Activated CD4-positive, alpha-beta T cell treated with anti-CD3 and anti-CD28 coated beads, Interleukin-2, amount 50 U/mL, for 4 hours (primary cell): ENCODE data around the gene NUDCD2.

Source experiments
- DNase-seq, 2 experiments: peaks; one replicate each; pipeline ENCODE4 v3.0.0-alpha.2; 2020

NUDCD2 gene

DNA sequence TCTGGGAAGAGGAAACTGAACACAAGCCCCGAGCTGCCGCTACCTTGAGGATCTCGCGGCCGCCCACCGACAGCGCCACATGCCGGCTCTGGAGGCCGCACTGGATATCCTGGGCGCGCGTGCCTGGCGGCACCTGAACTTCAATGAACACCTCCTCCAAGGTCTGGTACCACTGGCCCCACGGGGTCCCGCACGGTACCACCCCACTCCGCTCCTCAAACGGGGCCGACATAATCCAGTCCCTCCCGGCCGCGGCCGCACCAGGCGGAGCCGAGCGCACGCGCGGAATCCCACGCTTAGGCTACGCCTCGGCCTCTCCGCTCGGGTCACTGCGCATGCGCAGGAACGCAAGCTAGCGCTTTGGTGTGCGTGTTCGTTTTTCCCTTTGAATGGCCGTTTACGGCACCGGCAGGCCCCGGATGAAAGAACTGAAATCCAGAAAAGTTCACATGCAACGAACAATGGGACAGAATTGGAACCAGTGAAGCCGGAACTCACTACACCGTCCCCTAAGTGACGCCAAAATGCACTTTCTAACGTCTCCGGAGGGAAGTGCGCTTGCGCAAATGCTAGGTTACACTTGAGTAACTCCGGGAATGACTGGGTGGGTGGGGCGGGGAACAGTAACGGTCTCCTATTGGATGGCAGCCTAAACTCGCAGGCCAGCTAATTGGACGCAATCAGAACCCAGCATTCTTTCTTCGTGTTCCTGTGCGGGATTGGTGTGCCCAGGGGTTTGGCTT lies at the start of gene NUDCD2:
Gene NUDCD2, minus strand, starts transcription at position 284 of the 743 bp plus-strand sequence. Its CDS starts 52 bp downstream, at position 232.
- peak; percentile 88 to 89 for DNase-seq

DNA sequence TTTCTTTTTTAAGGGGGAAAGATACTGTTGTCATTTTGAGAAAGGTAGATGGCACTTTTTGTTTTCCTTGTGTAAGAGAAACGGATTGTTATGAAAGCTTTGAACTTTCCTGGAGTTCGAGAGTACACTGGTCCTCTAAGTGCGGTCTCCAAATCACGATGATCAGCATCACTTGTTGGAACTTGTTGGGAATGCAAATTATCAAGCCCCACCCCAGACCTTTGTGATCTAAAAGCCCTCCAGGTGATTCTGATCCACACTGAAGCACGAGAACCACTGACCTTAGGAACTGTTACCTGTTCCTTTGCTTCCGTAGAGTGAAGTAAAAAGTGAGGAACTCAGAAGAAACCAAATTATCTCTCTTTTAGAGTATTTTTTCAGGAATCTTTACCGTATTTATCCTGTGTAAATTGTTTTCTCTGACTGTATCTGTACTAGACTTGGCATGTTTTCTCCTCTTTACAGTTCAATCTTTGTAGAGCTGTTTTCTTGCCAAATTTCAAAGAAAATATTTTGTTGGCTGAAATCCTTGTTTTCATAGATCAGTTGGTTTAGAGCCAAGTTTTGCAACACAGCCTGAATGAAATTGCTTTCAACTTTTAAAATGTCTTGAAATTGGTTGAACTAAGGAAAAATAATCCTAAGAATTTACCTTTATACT lies 49.5 kb upstream of the NUDCD2 start:
- no peak for DNase-seq

DNA sequence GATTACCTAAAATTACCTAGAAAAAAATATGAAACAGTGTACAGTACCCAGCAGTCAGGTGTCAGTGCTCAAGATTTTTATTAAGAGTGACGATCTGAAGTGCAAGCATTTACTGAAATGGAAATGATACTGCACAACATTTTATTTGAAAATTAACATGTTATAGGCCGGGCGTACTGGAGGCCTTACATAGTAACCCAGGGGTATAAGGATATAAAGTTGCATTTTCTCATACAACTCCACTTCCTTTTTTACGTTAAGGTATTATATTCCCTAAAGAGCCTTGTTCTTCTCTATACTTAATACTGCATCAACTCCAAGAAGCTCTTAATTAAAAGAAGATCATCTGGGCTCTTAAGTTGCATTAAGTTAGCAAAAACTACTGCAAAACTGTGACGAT lies 48.9 kb upstream of the NUDCD2 start:
- no peak for DNase-seq

- no peak for DNase-seq
These were observed 46.8 kb upstream of the NUDCD2 start for GRCh38 chr5:163506726-163507125.

DNA sequence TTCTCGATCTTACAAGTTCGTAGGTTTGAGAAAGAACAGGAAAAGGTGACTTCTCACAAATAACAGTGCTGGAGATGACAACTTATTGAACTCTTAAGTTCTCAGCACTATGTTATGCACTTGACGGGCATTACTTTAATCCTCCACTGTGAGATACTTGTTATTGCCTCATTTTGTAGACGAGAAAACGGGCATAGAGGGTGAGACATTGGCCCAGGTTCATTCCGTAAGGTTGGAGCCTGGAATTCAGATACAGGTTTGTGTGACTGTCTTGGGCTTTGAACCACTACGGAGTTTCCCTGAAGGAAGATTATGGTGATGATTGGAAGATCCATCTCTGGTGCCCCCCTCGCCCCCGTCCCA lies 46.2 kb upstream of the NUDCD2 start:
- no peak for DNase-seq

DNA sequence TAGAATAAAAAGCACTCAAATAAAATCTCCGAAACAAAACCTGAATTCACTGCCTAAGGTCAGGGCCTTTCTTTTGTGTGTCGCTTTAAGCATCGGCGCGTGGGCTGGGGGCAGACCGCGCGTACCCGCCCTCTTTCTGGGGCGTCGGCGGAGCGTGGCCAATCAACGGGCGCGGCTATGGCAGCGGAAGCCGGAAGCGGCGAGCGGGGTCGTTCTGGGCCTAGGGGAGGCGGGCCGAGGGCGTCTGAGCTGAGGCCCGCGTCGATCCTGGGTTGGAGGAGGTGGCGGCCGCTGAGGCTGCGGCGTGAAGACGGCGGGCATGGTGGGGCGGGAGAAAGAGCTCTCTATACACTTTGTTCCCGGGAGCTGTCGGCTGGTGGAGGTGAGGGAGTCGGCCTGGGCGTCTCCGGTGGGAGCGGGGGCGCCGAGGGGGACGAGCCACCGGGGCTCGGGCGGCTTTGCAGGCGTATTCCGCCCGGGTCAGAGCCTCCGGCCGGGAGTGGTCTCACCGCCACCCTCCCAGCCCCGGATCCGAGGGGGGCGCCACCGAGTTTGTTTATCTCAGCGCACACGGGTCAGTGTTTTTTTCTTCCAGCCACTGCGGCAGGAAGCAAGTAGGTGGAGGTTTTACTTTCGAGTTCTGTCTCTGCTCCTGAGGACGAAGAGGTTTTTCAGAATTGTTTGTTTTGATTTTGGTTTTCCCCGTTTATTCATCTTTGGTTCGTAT lies 45.6 kb upstream of the NUDCD2 start, which contains the start of gene MAT2B:
Gene MAT2B, plus strand, starts transcription at position 252 of the 727 bp plus-strand sequence. Its CDS starts 68 bp downstream, at position 320.
- DNase-seq = peak; percentile 92 to 94

GRCh38 chr5:163505049-163505367 lies 45.1 kb upstream of the NUDCD2 start:
- no peak for DNase-seq

DNA sequence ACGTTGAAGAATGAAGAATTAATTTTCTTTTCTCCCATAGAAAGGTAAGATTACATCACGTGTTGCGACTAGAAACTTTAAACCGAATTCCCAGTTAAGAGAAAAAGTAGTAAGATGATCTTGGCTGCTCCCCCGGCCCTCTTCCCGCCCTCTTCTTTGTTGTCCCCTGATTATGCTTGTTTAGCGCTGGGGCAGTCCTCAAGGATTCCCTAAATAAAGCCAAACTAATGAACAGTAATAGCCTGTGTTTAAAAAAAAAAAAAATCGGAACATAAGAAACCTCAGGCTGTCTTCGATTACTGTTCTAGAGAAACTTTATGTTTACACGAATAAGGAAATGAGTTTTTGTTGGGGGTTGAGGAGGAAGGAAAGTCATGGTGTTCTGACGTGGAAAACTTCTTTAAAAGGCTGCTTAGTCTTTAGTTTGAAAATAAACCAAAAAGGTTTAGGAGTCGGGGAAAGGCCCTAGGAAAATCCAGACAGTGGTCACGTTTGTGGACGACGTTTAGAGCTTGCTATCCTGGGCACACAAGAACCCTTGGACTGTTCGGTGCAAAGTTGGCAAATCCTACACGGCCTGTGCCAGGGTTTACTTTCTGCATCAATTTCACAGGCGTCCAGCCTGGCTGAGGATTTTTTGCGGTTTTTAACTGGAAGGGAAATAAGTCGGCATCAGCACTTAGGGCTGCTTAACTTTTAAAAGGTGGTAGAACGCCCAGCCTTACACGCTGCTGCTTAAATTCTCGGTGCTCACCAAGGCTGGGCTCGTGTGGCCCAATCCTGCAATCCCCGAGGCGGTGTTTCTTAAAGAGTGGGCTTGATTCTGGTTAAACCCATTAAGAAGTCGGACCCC lies 44.4 kb upstream of the NUDCD2 start:
- peak; percentile 23 to 30 for DNase-seq

DNA sequence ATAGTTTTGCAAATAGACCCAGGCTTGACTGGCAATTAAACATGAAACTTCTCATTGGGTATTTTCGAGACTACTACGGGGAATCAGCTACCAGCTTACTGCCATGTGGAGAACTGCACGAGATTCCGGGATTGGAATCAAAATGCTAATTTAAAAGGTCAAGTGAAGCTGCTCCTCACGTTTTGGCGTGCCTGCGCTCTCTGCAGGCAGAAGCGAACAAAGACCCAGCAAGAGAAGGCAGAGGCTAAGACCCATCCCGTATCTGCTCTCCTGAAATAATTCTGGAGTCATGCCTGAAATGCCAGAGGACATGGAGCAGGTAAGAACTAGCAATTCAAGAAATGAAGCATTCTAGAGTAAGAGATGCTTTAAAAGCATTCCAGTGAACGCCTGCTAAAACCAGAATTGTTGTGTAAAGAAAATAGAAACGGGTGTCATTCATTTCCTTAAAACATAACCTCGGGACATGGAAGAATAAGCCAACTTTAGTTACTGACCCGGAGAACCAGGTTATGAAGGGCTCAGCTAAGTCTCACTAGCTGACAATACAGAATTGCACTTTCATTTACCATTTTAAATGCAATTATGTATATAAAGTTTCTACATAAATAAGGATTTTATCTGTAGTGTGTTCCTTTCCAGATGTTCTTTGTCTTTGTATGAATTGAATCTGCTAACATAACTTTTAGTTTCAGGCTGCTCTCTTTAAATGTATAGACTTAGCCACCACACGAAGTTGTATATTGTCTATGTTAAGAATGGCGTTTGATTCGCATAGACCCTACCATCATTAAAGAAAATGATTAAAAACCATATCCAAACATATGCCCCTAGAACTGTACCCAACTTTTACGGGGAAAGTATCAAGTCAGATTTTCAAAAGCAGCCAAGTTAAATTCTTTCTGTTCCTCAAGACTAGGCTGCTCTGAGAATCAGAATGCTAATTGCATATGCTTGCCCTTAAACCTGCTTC lies 43.5 kb upstream of the NUDCD2 start:
- peak; percentile 17 to 19 for DNase-seq

DNA sequence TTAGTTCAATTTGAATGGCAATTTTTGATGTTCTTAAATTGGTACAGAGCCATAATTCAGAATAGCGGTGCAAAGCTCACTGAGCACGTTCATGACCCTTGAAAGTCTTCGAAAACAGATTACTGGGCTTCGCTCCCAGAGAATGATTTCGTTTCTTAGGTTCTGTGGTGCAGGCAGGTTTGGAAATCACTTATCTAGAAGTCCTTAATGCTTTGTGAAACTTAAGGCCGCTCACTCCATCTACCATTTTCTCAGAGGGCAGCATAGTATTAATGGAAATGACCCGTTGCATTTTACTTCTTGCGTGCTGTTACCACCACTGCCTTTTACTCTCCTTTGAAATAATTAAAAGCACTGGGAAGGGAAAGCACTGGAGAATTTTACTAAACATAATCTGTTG lies 42.6 kb upstream of the NUDCD2 start:
- DNase-seq = no peak

- DNase-seq = no peak
These were observed 39.0 kb upstream of the NUDCD2 start for GRCh38 chr5:163498886-163499285.

DNA sequence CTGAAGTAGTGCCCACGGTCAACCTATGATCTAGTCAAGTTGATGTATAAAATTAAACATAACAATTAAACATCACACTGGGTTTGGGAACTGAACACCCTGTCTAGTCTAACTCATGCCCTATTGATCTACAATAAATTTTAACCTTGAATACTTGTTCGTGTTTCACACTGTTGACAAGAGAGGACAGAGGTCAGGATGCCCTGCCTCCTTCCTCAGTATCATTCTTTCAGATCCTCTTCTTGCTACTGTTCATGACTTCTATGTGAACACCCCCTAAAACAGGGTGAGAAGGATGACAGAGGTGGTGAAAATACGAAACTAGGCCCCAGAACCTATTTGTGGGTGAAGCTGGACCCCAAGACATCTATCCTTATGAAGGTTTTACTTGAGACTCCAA lies 37.4 kb upstream of the NUDCD2 start:
- no peak for DNase-seq

- no peak for DNase-seq
These were observed 36.4 kb upstream of the NUDCD2 start for GRCh38 chr5:163496286-163496685.

GRCh38 chr5:163489745-163490075 lies 29.8 kb upstream of the NUDCD2 start:
- no peak for DNase-seq

DNA sequence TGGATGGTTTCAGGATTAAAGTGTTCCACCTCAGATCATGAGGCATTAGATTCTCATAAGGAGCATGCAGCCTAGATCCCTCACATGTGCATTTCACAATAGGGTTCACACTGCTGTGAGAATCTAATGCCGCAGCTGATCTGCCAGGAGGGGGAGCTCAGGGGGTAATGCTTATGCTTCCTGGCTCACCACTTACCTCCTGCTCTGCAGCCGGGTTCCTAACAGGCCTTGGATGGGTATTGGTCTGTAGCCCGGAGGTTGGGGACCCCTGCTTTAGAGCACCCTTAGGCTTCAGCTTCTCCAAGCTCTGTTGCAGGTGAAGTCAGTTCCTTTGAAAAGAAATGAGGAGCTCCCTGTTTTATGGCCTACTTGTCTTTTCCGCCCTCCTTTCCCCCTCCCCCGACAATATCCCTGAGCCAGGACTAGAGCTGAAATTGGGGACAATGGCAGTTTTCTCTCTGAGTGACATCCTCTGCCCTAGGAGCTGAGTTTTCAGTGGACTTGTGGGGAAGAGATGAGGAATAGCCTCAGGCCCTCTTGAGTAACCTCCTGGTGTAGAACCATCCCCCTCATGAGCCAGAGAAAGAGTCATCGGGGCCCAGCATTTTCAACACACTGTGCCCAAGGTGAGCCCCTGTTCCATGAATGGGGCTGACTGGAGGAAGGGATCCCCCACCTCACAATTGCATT lies 29.3 kb upstream of the NUDCD2 start:
- no peak for DNase-seq

DNA sequence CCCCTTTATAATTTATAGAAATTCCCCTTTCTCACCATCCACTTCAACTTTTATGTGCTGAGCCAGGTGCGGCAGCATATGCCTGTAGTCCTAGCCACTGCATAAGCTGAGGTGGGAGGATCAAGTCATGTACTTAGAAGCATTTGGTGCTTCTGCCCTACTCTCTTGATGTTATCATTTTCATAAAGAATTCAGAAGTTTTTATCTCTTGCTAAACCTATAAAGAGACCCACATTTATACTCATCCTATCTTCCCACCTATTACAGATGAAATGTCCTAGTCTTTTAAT lies 19.0 kb upstream of the NUDCD2 start:
- no peak for DNase-seq

GRCh38 chr5:163478126-163478981 lies 18.5 kb upstream of the NUDCD2 start:
- no peak for DNase-seq

- no peak for DNase-seq
These were observed 15.5 kb upstream of the NUDCD2 start for GRCh38 chr5:163475411-163475810.

GRCh38 chr5:163473635-163474243 lies 13.8 kb upstream of the NUDCD2 start:
- no peak for DNase-seq

DNA sequence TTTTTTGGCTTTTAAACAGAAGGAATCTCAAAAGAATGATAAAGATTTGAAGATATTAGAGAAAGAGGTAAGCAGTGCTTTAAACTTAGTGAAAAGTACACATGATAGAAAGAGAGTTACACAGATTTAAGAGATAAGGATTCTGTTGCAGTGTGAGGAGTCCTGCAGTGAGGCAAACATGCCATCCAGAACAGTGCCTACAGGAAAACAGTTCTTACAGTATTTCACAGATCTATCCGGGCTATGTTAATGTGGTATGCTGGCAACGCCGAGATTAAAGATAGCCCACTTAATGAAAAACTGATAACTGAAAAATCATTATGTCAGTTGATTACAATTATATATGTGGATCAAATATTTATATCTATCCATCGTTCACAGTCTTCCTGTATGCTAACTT lies 7.8 kb upstream of the NUDCD2 start:
- DNase-seq = no peak
